GM12878 (cell line): ENCODE measurements around the gene SYNM. TPM values are rescaled to one million over a fixed set of nuclear protein-coding genes. Genes with fewer than 3 reads are reported as not detected.

ENCODE experiments used
- ASH2L ChIP-seq: fragments of 300-600, 200-600 bp; sonication (generic); IDR thresholded peaks from 2 replicates; pipeline ENCODE4 v1.6.1; 2017; ENCODE audit warnings: low read depth, mild to moderate bottlenecking, borderline replicate concordance
- BRCA1 ChIP-seq: IDR thresholded peaks from 2 replicates; pipeline ENCODE4 v1.6.1; 2011; ENCODE audit warnings: low read depth, low read length, improper control_type of control experiment
- CHD1 ChIP-seq: IDR thresholded peaks from 2 replicates; pipeline ENCODE4 v1.6.1; 2012; ENCODE audit warnings: low read depth, low read length, improper control_type of control experiment
- JUNB ChIP-seq: IDR thresholded peaks from 2 replicates; pipeline ENCODE4 v1.6.1; 2016; ENCODE audit warnings: antibody characterized with exemption, mild to moderate bottlenecking
- KLF5 ChIP-seq: fragments of 450-650 bp; IDR thresholded peaks from 2 replicates; pipeline ENCODE4 v1.6.1; 2014; ENCODE audit warnings: mild to moderate bottlenecking; ENCODE audit not compliant: partially characterized antibody
- NBN ChIP-seq: fragments of 450-650 bp; IDR thresholded peaks from 2 replicates; pipeline ENCODE4 v1.6.1; 2016
- NFYB ChIP-seq: IDR thresholded peaks from 2 replicates; pipeline ENCODE4 v1.6.1; 2011; ENCODE audit warnings: low read depth, mild to moderate bottlenecking, low read length, improper control_type of control experiment, moderate library complexity; ENCODE audit not compliant: insufficient read depth
- NR2C2 ChIP-seq: IDR thresholded peaks from 2 replicates; pipeline ENCODE4 v1.6.1; 2011; ENCODE audit warnings: borderline replicate concordance, low read depth; ENCODE audit not compliant: control insufficient read depth, insufficient read length
- NRF1 ChIP-seq: conservative IDR thresholded peaks from 2 replicates; pipeline ENCODE4 v1.6.1; 2011; ENCODE audit warnings: mild to moderate bottlenecking, low read depth, low read length, improper control_type of control experiment
- PAX5 ChIP-seq: IDR thresholded peaks from 2 replicates; pipeline ENCODE4 v1.6.1; 2011; ENCODE audit warnings: low read depth, low read length, borderline replicate concordance
- POU2F2 ChIP-seq: IDR thresholded peaks from 3 replicates; pipeline ENCODE4 v1.6.1; 2011; ENCODE audit warnings: low read depth, mild to moderate bottlenecking, low read length, borderline replicate concordance
- RAD21 ChIP-seq: IDR thresholded peaks from 2 replicates; pipeline ENCODE4 v1.6.1; 2011; ENCODE audit warnings: mild to moderate bottlenecking, low read depth, low read length, moderate library complexity; ENCODE audit not compliant: insufficient read depth
- RELA ChIP-seq: fragments of 450-650 bp; IDR thresholded peaks from 2 replicates; pipeline ENCODE4 v1.8.0; 2014; ENCODE audit warnings: borderline replicate concordance; ENCODE audit not compliant: partially characterized antibody
- RFX5 ChIP-seq: IDR thresholded peaks from 2 replicates; pipeline ENCODE4 v1.6.1; 2011; ENCODE audit warnings: low read depth, low read length, improper control_type of control experiment
- SIX5 ChIP-seq: IDR thresholded peaks from 2 replicates; pipeline ENCODE4 v1.6.1; 2011; ENCODE audit warnings: mild to moderate bottlenecking, low read depth, low read length, moderate library complexity; ENCODE audit not compliant: severe bottlenecking
- SMAD1 ChIP-seq: fragments of 450-650 bp; IDR thresholded peaks from 2 replicates; pipeline ENCODE4 v1.6.1; 2018; ENCODE audit warnings: mild to moderate bottlenecking, low read depth; ENCODE audit not compliant: partially characterized antibody
- SMAD5 ChIP-seq: IDR thresholded peaks from 2 replicates; pipeline ENCODE4 v1.6.1; 2016; ENCODE audit warnings: antibody characterized with exemption, low read depth
- SRF ChIP-seq, 2 experiments: IDR thresholded peaks; 2 replicates each; pipeline ENCODE4 v1.6.1; 2011; ENCODE audit warnings: low read depth in 2 of 2, low read length in 2 of 2, mild to moderate bottlenecking in 1 of 2, moderate library complexity in 1 of 2
- ZNF274 ChIP-seq: IDR thresholded peaks from one replicate; pipeline ENCODE4 v1.8.0; 2011; ENCODE audit not compliant: insufficient read length, insufficient read depth
- ZNF384 ChIP-seq: IDR thresholded peaks from 2 replicates; pipeline ENCODE4 v1.6.1; 2012; ENCODE audit warnings: low read depth, mild to moderate bottlenecking, low read length, improper control_type of control experiment, borderline replicate concordance
- polyA plus RNA-seq, 11 experiments: library from polyadenylated mRNA; depleted of rRNA in 4 of 11; unstranded in 6 of 11; stranded (reverse) in 5 of 11; fragments of >200 nt; fragmentation: Nextera tagmentation in 4 of 11; fragmentation: Illumina TruSeq in 1 of 11; extraction: Ambion mirVana in 4 of 11; extraction: Trizol in 1 of 11; gene quantifications; 1 replicate in 1 of 11; 2 replicates in 10 of 11; pipeline versions ENCODE4 v1.2.1 to v1.2.3, GENCODE V29; 2011 to 2016; ENCODE audit warnings: inconsistent platforms in 2 of 11, missing spikeins in 2 of 11, low read depth in 1 of 11
- total RNA-seq, 4 experiments: library from RNA; depleted of rRNA in 3 of 4; stranded (reverse); fragments of >200 nt in 3 of 4; fragmentation: Illumina TruSeq in 1 of 4; extraction: Trizol in 1 of 4; gene quantifications; 2 replicates each; pipeline versions ENCODE4 v1.2.1 to v1.2.3, GENCODE V29; 2013 to 2021
- TF ChIP-seq, protein P1 (sequence below): fragments of 450-650 bp; IDR thresholded peaks from 2 replicates; pipeline ENCODE4 v1.6.1; 2017; ENCODE audit warnings: borderline replicate concordance
- TF ChIP-seq, protein P2 (sequence below): IDR thresholded peaks from 2 replicates; pipeline ENCODE4 v1.6.1; 2012; ENCODE audit warnings: mild to moderate bottlenecking, low read depth, low read length
- TF ChIP-seq, protein P3 (sequence below): fragments of 450-650 bp; formaldehyde crosslinking; IDR thresholded peaks from 2 replicates; pipeline ENCODE4 v1.4.0; 2020; ENCODE audit warnings: mild to moderate bottlenecking, moderate library complexity

SYNM gene
- total and polyA plus RNA-seq, 10 of the 15 experiments (the other 5 are each of a cell fraction or from before 2014, with no cell fraction given), result 0.05 to 1.1 (median 0.89) TPM; not detected in 1

DNA sequence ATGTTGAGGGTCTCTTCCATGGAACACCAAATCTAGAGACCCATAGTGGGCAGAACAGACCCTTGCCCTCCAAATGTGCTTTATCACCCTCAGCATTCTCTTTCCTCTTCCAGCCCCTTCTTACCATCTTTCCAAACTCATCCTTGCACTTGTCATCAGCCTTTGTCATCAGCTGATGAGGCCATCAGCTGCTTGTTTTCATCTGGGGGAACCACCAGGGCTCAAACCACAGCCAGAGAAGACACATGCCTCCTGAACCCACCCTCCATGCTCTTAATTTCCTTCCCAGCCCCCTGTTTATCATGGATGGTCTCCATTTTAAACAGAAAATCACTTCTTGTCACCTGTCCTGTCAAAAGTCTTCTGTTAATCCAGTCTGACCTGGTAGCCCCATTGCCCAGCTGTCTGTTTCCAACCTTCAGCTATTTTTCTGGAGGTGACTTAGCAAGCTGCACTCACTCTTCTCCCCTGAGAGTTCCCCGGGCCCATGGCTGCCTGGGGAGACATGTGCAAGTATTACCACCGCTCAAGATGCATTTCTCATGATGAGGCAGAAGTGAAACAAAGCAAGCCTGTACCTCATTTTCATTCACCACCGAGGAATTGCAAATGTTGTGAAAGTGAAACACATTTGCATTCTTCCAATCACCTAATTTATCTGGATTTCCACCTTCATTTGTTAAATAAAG is 14.7 kb upstream of the SYNM start (continued):
- TF ChIP-seq POU2F2 (peak; percentile 86; the same call in 2 of the 3 replicates), SMAD5 (no peak), KLF5 (no peak), RELA (no peak), RAD21 (no peak), NFYB (no peak), JUNB (no peak), RFX5 (no peak), ZNF384 (no peak), SMAD1 (peak; percentile 40), ZNF274 (no peak), NRF1 (0 out of 2 replicates have a peak, but pooled peaks have one; percentile 13), NBN (peak; percentile 87), CHD1 (no peak), ASH2L (peak; percentile 72; the same call in 1 of the 2 replicates), NR2C2 (no peak), PAX5 (no peak; the same call in 1 of the 2 replicates), BRCA1 (no peak), SIX5 (no peak), SRF (IDR thresholded peaks at IDR 0.05; ENCODE audit: low read depth in 2 of 2, low read length in 2 of 2) (no peak)
- TF ChIP-seq, protein P1, sequence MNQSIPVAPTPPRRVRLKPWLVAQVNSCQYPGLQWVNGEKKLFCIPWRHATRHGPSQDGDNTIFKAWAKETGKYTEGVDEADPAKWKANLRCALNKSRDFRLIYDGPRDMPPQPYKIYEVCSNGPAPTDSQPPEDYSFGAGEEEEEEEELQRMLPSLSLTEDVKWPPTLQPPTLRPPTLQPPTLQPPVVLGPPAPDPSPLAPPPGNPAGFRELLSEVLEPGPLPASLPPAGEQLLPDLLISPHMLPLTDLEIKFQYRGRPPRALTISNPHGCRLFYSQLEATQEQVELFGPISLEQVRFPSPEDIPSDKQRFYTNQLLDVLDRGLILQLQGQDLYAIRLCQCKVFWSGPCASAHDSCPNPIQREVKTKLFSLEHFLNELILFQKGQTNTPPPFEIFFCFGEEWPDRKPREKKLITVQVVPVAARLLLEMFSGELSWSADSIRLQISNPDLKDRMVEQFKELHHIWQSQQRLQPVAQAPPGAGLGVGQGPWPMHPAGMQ, result no peak
- TF ChIP-seq, protein P2, sequence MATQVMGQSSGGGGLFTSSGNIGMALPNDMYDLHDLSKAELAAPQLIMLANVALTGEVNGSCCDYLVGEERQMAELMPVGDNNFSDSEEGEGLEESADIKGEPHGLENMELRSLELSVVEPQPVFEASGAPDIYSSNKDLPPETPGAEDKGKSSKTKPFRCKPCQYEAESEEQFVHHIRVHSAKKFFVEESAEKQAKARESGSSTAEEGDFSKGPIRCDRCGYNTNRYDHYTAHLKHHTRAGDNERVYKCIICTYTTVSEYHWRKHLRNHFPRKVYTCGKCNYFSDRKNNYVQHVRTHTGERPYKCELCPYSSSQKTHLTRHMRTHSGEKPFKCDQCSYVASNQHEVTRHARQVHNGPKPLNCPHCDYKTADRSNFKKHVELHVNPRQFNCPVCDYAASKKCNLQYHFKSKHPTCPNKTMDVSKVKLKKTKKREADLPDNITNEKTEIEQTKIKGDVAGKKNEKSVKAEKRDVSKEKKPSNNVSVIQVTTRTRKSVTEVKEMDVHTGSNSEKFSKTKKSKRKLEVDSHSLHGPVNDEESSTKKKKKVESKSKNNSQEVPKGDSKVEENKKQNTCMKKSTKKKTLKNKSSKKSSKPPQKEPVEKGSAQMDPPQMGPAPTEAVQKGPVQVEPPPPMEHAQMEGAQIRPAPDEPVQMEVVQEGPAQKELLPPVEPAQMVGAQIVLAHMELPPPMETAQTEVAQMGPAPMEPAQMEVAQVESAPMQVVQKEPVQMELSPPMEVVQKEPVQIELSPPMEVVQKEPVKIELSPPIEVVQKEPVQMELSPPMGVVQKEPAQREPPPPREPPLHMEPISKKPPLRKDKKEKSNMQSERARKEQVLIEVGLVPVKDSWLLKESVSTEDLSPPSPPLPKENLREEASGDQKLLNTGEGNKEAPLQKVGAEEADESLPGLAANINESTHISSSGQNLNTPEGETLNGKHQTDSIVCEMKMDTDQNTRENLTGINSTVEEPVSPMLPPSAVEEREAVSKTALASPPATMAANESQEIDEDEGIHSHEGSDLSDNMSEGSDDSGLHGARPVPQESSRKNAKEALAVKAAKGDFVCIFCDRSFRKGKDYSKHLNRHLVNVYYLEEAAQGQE, result no peak
- TF ChIP-seq, protein P3, sequence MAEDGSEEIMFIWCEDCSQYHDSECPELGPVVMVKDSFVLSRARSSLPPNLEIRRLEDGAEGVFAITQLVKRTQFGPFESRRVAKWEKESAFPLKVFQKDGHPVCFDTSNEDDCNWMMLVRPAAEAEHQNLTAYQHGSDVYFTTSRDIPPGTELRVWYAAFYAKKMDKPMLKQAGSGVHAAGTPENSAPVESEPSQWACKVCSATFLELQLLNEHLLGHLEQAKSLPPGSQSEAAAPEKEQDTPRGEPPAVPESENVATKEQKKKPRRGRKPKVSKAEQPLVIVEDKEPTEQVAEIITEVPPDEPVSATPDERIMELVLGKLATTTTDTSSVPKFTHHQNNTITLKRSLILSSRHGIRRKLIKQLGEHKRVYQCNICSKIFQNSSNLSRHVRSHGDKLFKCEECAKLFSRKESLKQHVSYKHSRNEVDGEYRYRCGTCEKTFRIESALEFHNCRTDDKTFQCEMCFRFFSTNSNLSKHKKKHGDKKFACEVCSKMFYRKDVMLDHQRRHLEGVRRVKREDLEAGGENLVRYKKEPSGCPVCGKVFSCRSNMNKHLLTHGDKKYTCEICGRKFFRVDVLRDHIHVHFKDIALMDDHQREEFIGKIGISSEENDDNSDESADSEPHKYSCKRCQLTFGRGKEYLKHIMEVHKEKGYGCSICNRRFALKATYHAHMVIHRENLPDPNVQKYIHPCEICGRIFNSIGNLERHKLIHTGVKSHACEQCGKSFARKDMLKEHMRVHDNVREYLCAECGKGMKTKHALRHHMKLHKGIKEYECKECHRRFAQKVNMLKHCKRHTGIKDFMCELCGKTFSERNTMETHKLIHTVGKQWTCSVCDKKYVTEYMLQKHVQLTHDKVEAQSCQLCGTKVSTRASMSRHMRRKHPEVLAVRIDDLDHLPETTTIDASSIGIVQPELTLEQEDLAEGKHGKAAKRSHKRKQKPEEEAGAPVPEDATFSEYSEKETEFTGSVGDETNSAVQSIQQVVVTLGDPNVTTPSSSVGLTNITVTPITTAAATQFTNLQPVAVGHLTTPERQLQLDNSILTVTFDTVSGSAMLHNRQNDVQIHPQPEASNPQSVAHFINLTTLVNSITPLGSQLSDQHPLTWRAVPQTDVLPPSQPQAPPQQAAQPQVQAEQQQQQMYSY, result no peak
